AG08396 (cell line): ENCODE measurements around the gene SHISA3.
"Not testable (repeated sequence)": the region's sequence is repeated elsewhere in the genome, so short reads cannot be mapped to it uniquely, and the experiment has no call there.

Experiments
- DNase-seq: peaks from one replicate; pipeline ENCODE4 v3.0.0; 2012; ENCODE audit warnings: low spot score, mixed read lengths

SHISA3 gene

GRCh38 chr4:42396752-42397634 is at the start of gene SHISA3:
SHISA3 (plus strand) TSS chr4:42397488; CDS start chr4:42398057, 569 bp downstream.
- no peak for DNase-seq

- no peak for DNase-seq
Measured at GRCh38 chr4:42348247-42348646, 49.0 kb upstream of the SHISA3 start.

- DNase-seq = no peak
Measured at GRCh38 chr4:42348692-42349091, 48.6 kb upstream of the SHISA3 start.

- no peak for DNase-seq
Measured at GRCh38 chr4:42350611-42351182, 46.6 kb upstream of the SHISA3 start.

GRCh38 chr4:42352049-42352448 is 45.2 kb upstream of the SHISA3 start:
- DNase-seq = no peak

- DNase-seq = no peak
Measured at GRCh38 chr4:42357325-42357724, 40.0 kb upstream of the SHISA3 start.

GRCh38 chr4:42359711-42360110 is 37.6 kb upstream of the SHISA3 start:
- no peak for DNase-seq

- DNase-seq = no peak
Measured at GRCh38 chr4:42360256-42360669, 37.0 kb upstream of the SHISA3 start.

GRCh38 chr4:42361456-42361855 is 35.8 kb upstream of the SHISA3 start:
- DNase-seq = no peak

- no peak for DNase-seq
Measured at GRCh38 chr4:42362591-42362990, 34.7 kb upstream of the SHISA3 start.

GRCh38 chr4:42363614-42364013 is 33.7 kb upstream of the SHISA3 start:
- DNase-seq = no peak

- DNase-seq = no peak
Measured at GRCh38 chr4:42364266-42365053, 32.8 kb upstream of the SHISA3 start.

- no peak for DNase-seq
Measured at GRCh38 chr4:42366959-42367358, 30.3 kb upstream of the SHISA3 start.

- DNase-seq = no peak
Measured at GRCh38 chr4:42369489-42369888, 27.8 kb upstream of the SHISA3 start.

GRCh38 chr4:42371305-42372252 is 25.7 kb upstream of the SHISA3 start:
- DNase-seq = peak; percentile 59

GRCh38 chr4:42372303-42372702 is 25.0 kb upstream of the SHISA3 start:
- not testable (repeated sequence) for DNase-seq

- no peak for DNase-seq
Measured at GRCh38 chr4:42377497-42377896, 19.8 kb upstream of the SHISA3 start.

GRCh38 chr4:42381666-42382065 is 15.6 kb upstream of the SHISA3 start:
- DNase-seq = no peak

GRCh38 chr4:42385516-42385915 is 11.8 kb upstream of the SHISA3 start:
- no peak for DNase-seq

- DNase-seq = no peak
Measured at GRCh38 chr4:42390622-42391354, 6.5 kb upstream of the SHISA3 start.

GRCh38 chr4:42391355-42391664 is 6.0 kb upstream of the SHISA3 start:
- DNase-seq = no peak
